Mesenchymal stem cell (in vitro differentiated cells and primary cell): ENCODE data around the gene NAB2.

Experiments
- DNase-seq: peaks from one replicate; pipeline ENCODE4 v3.0.0-alpha.2; 2013
- H2AFZ ChIP-seq: one replicate; pipeline ENCODE4 v1.6.1; 2013; ENCODE audit warnings: low read depth, mild to moderate bottlenecking, control low read depth, inconsistent platforms, low read length, moderate library complexity
- H2AK5ac ChIP-seq: 2 replicates; pipeline ENCODE4 v1.6.1; 2013; ENCODE audit warnings: low read length, moderate library complexity, mild to moderate bottlenecking, inconsistent platforms; ENCODE audit not compliant: severe bottlenecking
- H2BK120ac ChIP-seq: one replicate; pipeline ENCODE4 v1.6.1; 2013; ENCODE audit warnings: low read depth, mild to moderate bottlenecking, inconsistent platforms, low read length, moderate library complexity
- H2BK12ac ChIP-seq, 2 experiments: one replicate each; pipeline ENCODE4 v1.6.1; 2013; ENCODE audit warnings: inconsistent platforms in 2 of 2, low read length in 2 of 2, mild to moderate bottlenecking in 2 of 2, moderate library complexity in 2 of 2, control low read depth in 1 of 2
- H2BK15ac ChIP-seq: one replicate; pipeline ENCODE4 v1.6.1; 2013; ENCODE audit warnings: mild to moderate bottlenecking, low read depth, inconsistent platforms; ENCODE audit not compliant: poor library complexity, severe bottlenecking
- H2BK5ac ChIP-seq: 2 replicates; pipeline ENCODE4 v1.6.1; 2013; ENCODE audit warnings: low read depth, mild to moderate bottlenecking, low read length, control low read depth, inconsistent platforms; ENCODE audit not compliant: poor library complexity, severe bottlenecking
- H3K14ac ChIP-seq, 2 experiments: one replicate each; pipeline ENCODE4 v1.6.1; 2013; ENCODE audit warnings: inconsistent platforms in 2 of 2, low read length in 2 of 2, control low read depth in 1 of 2, mild to moderate bottlenecking in 1 of 2, moderate library complexity in 1 of 2
- H3K18ac ChIP-seq, 2 experiments: one replicate each; pipeline ENCODE4 v1.6.1; 2013; ENCODE audit warnings: inconsistent platforms in 2 of 2, low read length in 2 of 2, control low read depth in 1 of 2, low read depth in 1 of 2, mild to moderate bottlenecking in 1 of 2
- H3K23ac ChIP-seq, 2 experiments: one replicate each; pipeline ENCODE4 v1.6.1; 2013; ENCODE audit warnings: inconsistent platforms in 2 of 2, low read length in 2 of 2, mild to moderate bottlenecking in 2 of 2, moderate library complexity in 2 of 2, control low read depth in 1 of 2
- H3K27ac ChIP-seq: 2 replicates; pipeline ENCODE4 v1.5.1; 2013; ENCODE audit warnings: mild to moderate bottlenecking, moderate library complexity, low read length, control low read depth, inconsistent platforms; ENCODE audit not compliant: poor library complexity, severe bottlenecking
- H3K27me3 ChIP-seq, 2 experiments: 2 replicates each; pipeline versions ENCODE4 v1.6.1 to v1.7.0; 2013; ENCODE audit warnings: low read length in 2 of 2, mild to moderate bottlenecking in 2 of 2, moderate library complexity in 2 of 2, control low read depth in 1 of 2, inconsistent platforms in 1 of 2; ENCODE audit not compliant: control insufficient read depth in 1 of 2, insufficient read depth in 1 of 2
- H3K36me3 ChIP-seq, 2 experiments: 2 replicates each; pipeline versions ENCODE4 v1.6.1 to v1.7.0; 2013; ENCODE audit warnings: low read length in 2 of 2, control low read depth in 1 of 2, inconsistent platforms in 1 of 2, low read depth in 1 of 2, mild to moderate bottlenecking in 1 of 2; ENCODE audit not compliant: insufficient read depth in 2 of 2, control insufficient read depth in 1 of 2
- H3K4ac ChIP-seq, 2 experiments: one replicate each; pipeline ENCODE4 v1.6.1; 2013; ENCODE audit warnings: inconsistent platforms in 2 of 2, low read length in 2 of 2, mild to moderate bottlenecking in 2 of 2, moderate library complexity in 2 of 2, control low read depth in 1 of 2, low read depth in 1 of 2
- H3K4me1 ChIP-seq: 2 replicates; pipeline ENCODE4 v1.6.1; 2013; ENCODE audit warnings: low read depth, low read length, control low read depth; ENCODE audit not compliant: control insufficient read depth, insufficient read depth
- H3K4me2 ChIP-seq: 2 replicates; pipeline ENCODE4 v1.6.1; 2013; ENCODE audit warnings: low read length, mild to moderate bottlenecking, inconsistent platforms; ENCODE audit not compliant: poor library complexity, severe bottlenecking
- H3K4me3 ChIP-seq, 2 experiments: 2 replicates each; pipeline versions ENCODE4 v1.5.1 to v1.7.0; 2013; ENCODE audit warnings: low read length in 2 of 2, mild to moderate bottlenecking in 2 of 2, control low read depth in 1 of 2, low read depth in 1 of 2; ENCODE audit not compliant: insufficient read depth in 1 of 2
- H3K79me1 ChIP-seq: replicated peaks from 2 replicates; pipeline ENCODE4 v1.6.1; 2013; ENCODE audit warnings: mild to moderate bottlenecking, control low read depth, low read length, inconsistent platforms; ENCODE audit not compliant: poor library complexity, severe bottlenecking
- H3K9ac ChIP-seq: 2 replicates; pipeline ENCODE4 v1.7.0; 2013; ENCODE audit warnings: mild to moderate bottlenecking, low read length, moderate library complexity
- H3K9me3 ChIP-seq: 2 replicates; pipeline ENCODE4 v1.7.0; 2013; ENCODE audit warnings: mild to moderate bottlenecking, low read length; ENCODE audit not compliant: control insufficient read depth
- H4K8ac ChIP-seq: one replicate; pipeline ENCODE4 v1.6.1; 2013; ENCODE audit warnings: inconsistent platforms, mild to moderate bottlenecking, low read length, moderate library complexity
- H4K91ac ChIP-seq: one replicate; pipeline ENCODE4 v1.6.1; 2013; ENCODE audit warnings: mild to moderate bottlenecking, low read length, inconsistent platforms
- WGBS: methylation state at CpG from one replicate; pipeline ENCODE4 v1.1.7; 2013; ENCODE audit warnings: mixed read lengths; 5-methylcytosine and 5-hydroxymethylcytosine counted together

Gene NAB2

GRCh38 chr12:57091638-57092528 lies 3.0 kb downstream of the NAB2 start:
- Histone ChIP-seq H3K27ac (no peak overlapping the region), H2BK5ac (no peak overlapping the region), H3K4ac (peak overlapping the region in 1 of 2 experiments; percentile 67), H2BK120ac (no peak overlapping the region), H3K4me1 (peaks cover 37% of the 10 kb centered on the region), H3K4me3 (peak overlapping the region in 1 of 2 experiments; percentile 90), H3K9me3 (no peaks in the 10 kb centered on the region), H4K91ac (no peak overlapping the region), H2AK5ac (no peak overlapping the region), H4K8ac (no peak overlapping the region), H2AFZ (no peak overlapping the region), H2BK12ac (peak overlapping the region in 1 of 2 experiments; percentile 2), H3K36me3 (peaks cover 55 to 62% of the 10 kb centered on the region in 2 experiments), H3K14ac (no peak overlapping the region), H3K9ac (peak overlapping the region; percentile 95), H2BK15ac (no peak overlapping the region), H3K79me1 (peaks cover 23% of the 10 kb centered on the region), H3K27me3 (no peaks in the 10 kb centered on the region), H3K18ac (no peak overlapping the region), H3K23ac (no peak overlapping the region), H3K4me2 (no peak overlapping the region)
- DNase-seq, result no peak
- 89% methylated on average over 25 of the region's 25 CpGs for WGBS

GRCh38 chr12:57092529-57092862 lies 3.6 kb downstream of the NAB2 start:
- 89% methylated on average over 5 of the region's 5 CpGs for WGBS

GRCh38 chr12:57092876-57093414 lies 4.0 kb downstream of the NAB2 start:
- WGBS, result 81% methylated on average over 4 of the region's 4 CpGs
- Histone ChIP-seq H3K23ac (no peak overlapping the region), H3K36me3 (peaks cover 64 to 65% of the 10 kb centered on the region in 2 experiments), H3K27me3 (no peaks in the 10 kb centered on the region), H3K4me2 (no peak overlapping the region), H4K91ac (no peak overlapping the region), H2BK12ac (peak overlapping the region in 1 of 2 experiments; percentile 95), H2AFZ (no peak overlapping the region), H3K4me1 (peaks cover 38% of the 10 kb centered on the region), H3K79me1 (peaks cover 23% of the 10 kb centered on the region), H2BK120ac (no peak overlapping the region), H3K9ac (peak overlapping the region; percentile 95), H3K9me3 (no peaks in the 10 kb centered on the region), H3K4me3 (peak overlapping the region in 1 of 2 experiments; percentile 90), H2BK15ac (no peak overlapping the region), H2AK5ac (no peak overlapping the region), H3K27ac (no peak overlapping the region), H3K14ac (no peak overlapping the region), H2BK5ac (no peak overlapping the region), H4K8ac (no peak overlapping the region), H3K18ac (no peak overlapping the region), H3K4ac (no peak overlapping the region)
- no peak for DNase-seq

More at GRCh38 chr12:57092529-57092862, 3.6 kb downstream of the NAB2 start:
- Histone ChIP-seq H4K8ac (no peak overlapping the region), H3K9ac (peak overlapping the region; percentile 95), H2AFZ (no peak overlapping the region), H3K14ac (no peak overlapping the region), H2BK5ac (no peak overlapping the region), H3K27me3 (no peaks in the 10 kb centered on the region), H3K4me2 (no peak overlapping the region), H2BK12ac (peak overlapping the region in 1 of 2 experiments; percentile 2), H2BK120ac (no peak overlapping the region), H4K91ac (no peak overlapping the region), H3K27ac (no peak overlapping the region), H2BK15ac (no peak overlapping the region), H2AK5ac (no peak overlapping the region), H3K79me1 (peaks cover 23% of the 10 kb centered on the region), H3K18ac (no peak overlapping the region), H3K9me3 (no peaks in the 10 kb centered on the region), H3K4me3 (peak overlapping the region in 1 of 2 experiments; percentile 90), H3K4ac (peak overlapping the region in 1 of 2 experiments; percentile 67), H3K36me3 (peaks cover 61 to 64% of the 10 kb centered on the region in 2 experiments), H3K23ac (no peak overlapping the region), H3K4me1 (peaks cover 38% of the 10 kb centered on the region)
- DNase-seq, result no peak
